GM10847 (cell line): Measurements from ENCODE around the gene ARL6.
A peak's percentile ranks its signal among the peaks of the same experiment; 100 is the strongest.

Experiments
- POLR2A ChIP-seq: IDR thresholded peaks from 2 replicates; pipeline ENCODE4 v1.6.1; 2011; ENCODE audit not compliant: insufficient read length; ENCODE audit errors: extremely low read depth

Gene ARL6

DNA sequence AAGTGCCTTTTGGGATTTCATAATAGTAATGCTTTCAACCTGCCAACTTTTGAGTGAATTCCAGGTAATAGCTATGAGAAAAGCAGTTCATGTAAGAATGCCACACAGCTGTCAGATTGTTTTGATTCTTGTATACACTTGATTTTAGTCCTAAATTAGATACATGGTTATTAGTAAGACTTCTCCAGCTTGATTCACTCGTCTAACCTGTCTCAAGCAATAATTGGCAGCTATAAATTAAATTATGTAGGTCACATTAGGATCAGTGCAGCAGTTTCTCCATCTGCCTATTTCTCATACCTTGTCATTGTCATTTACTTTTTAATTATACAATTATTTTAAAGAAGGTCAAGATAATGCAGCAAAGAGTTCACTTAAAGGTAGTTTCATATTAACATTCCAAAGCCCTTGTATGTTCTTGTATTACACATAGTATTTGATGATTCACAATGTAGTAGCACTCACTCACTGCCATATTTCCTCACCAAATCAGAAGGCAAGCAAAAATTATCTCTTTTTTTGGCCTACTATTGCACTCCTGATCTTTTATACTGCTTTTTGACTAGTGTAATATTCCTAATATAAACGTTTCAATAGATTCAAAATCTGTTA lies 46.3 kb downstream of the ARL6 start:
- no peak for TF ChIP-seq POLR2A

DNA sequence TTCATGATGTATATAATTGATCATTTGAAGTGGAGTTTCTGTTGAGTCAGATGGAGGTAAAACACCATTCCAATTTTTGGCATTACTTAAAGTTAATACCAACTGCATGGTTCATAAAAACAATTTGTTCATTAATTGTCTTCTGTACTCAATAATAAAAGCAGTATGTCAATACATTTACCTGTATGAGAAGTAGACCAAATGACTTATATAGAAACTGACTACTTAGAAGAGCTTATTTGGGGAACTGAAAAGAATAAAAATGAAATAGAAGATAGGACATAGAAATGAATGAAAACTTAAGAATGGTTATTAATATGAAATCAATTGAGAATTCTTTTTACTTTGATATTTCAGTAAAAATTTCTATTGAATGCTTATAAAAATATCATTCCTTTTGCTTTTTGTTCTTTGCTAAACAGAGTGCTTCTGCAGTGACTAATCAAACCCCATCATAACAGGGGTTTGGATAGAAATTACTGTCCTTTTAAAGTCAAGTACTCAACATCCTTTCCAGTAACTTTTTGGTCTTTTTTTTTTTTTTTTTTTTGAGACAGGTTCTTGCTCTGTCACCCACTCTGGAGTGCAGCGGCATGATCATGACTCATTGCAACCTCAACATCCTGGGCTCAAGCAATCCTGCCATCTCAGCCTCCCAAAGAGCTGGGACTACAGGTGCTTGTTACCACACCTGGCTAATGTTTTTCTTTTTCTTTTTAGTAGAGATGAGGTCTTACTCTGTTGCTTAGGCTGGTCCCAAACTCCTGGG lies 50.8 kb downstream of the ARL6 start:
- no peak for TF ChIP-seq POLR2A

DNA sequence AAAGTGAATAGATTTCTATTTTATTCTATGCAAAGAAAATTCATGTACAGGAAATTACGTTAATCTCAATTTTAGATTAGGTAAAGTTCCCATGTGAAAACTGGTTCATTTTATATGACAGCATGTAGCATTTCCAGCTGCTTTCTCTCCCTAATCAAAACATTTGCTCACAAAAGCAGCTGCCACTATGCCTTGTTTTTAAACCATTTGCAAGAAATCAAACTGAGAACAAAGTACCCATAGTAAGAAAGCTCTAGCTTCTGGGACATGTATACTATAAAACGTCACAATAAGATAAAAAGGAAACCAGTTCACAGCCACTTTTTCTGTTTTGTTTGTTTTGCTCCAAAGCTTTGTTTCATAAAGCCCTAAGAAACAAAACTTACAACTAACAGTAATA lies 52.3 kb downstream of the ARL6 start:
- no peak for TF ChIP-seq POLR2A

DNA sequence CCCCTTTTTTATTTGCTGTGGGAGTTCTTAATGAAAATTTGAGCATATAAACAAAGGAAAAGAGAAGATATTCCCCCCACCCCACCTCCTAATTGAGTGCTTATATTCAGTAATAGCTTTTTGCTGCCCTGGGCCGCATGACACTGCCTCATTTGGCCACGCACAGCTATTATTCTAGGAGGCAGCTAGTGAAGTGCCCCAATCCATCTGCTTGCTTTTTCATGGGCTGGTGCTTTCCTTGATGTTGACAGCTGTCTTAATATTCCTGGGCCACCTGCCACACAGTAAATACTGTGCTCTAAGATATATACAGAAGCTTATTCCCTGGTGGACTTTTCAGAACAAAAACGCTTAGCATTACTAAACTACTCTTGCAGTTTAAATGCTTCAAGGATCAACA lies 53.4 kb downstream of the ARL6 start:
- TF ChIP-seq POLR2A, result no peak

DNA sequence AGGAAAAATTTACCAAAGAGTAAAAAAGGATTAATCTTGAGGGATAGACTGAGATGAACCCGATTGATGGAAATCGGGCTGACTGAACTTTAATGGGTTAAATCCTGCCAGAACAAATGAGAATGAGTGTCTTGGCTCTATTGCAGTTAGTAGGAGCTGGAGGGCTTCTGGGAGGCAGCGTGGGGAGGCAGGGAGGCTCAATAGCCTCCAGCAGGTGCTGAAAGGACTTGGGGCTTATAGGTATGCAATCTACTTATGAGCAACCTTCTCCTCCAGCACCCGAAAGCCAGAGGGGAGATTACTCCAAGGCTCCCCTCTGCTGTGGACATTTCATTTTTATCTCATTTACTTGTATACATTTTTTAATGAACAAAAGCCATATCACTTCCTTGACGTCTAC lies 56.2 kb downstream of the ARL6 start:
- no peak for TF ChIP-seq POLR2A

DNA sequence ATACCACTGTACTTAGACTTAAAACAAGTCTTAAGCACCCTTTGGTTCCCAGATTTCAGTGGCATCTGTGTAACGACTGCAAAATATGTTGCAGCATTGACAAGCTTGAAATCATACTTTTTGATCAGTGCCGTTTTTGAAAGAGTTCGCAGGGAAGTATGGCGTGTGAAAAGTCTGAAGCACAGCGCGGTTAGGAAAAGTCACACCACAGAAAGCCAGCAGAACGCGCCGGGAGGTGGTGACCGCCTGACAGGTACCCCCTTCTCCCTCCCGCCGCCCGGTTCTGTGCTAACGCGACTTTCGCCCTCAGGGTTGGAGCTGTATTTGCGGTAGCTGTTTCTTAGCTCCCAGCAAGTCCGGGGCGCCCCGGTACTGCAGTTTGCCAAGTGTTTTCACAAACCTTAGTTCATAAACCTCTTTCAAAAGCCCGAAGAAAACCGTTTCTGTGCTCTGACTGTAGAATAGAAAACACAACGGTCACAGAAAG lies 56.8 kb downstream of the ARL6 start:
- no peak for TF ChIP-seq POLR2A

DNA sequence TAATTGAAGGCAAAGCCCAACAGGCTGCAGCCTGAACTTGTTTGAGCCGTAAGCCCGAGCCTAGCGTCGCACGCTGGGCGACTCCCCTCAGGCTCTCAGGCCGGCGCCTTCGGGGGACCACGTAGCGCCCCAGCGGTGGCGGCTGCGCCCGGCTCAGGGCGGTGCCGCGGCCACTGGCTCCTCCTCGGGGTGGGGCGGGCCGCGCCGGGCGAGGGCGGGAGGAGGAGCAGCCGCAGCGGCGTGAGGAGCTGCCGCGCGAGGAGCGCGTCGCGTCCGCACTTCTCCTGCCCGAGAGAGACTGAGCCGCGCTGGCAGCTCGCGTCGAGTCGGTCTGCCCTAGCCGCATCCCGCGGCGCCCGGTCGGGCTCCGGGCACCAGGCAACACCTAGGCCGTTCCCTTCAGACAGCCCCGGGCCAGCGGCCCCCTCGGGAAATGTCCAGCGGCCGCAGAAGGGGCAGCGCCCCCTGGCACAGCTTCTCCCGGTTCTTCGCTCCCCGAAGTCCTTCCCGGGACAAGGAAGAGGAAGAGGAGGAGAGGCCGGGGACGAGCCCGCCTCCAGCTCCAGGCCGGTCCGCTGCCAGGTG lies 57.3 kb downstream of the ARL6 start, which contains the start of gene CRYBG3:
CRYBG3 (plus strand) TSS at position 238 of the 585 bp plus-strand sequence; CDS start at position 434, 196 bp downstream.
- peak; percentile 46 for TF ChIP-seq POLR2A

DNA sequence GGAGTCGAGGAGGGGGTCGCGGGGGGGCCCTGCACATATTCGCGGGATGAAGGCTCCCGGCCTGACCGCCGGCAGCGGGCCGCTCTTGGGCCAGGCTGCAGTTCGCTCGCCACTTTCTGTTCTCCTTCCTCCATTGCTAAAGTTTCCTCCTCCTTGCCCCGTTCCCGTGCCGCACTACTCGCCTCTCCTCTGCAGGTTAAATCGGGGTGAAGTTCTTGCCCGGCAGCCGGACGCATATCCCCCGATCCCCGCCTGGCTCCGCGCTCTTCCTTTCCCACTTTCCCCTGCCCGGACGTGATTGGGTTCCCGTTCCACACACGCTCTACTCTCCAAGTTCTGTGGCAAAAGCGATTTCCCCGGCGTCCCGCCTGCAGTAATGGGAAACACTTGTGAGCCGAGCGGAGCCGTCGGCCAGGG lies 57.8 kb downstream of the ARL6 start:
- TF ChIP-seq POLR2A, result no peak

DNA sequence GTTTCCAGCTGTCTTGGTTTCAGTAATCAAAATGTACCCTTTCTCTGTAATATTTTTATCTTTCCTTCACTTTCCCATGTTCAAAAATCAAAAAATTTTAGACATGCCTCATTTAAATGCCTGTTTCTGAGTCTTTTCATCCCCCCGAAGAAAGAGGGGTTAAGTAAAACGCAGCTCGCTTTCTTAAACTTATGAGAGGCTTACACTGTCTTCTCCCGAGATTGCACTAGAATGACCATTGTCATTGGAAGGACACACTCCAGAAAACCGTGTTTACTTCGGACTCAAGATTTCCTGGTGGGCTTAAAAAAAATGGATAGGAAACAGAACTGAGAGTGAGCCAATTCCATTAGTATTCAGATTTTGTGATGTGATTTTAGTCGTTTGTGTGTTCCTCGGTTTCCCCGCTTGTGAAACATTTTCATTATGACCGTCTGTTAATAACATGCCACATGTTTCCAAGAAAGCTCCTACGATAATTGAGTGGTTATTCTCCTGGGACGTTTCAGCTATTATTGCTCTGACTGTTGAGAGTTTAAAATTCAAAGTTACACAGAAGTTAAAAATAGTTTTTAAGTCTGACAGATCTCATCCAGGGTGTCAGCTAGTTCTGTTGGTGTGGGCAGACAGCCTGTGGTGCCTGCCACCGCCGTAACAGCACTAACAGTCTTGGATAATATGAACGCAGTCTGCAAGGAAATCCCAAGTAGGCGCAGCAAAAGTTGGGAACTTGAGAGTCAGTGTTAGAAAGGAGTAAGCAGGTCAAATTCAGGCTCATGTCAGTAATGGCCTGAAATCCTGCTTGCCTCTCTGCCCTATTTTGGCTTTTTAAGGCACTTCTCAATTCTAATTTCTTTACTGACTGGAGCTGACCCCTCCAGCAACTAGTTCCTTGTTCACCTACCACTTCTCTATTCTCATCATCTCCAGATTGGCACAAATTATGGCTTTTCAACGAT lies 58.8 kb downstream of the ARL6 start:
- no peak for TF ChIP-seq POLR2A

DNA sequence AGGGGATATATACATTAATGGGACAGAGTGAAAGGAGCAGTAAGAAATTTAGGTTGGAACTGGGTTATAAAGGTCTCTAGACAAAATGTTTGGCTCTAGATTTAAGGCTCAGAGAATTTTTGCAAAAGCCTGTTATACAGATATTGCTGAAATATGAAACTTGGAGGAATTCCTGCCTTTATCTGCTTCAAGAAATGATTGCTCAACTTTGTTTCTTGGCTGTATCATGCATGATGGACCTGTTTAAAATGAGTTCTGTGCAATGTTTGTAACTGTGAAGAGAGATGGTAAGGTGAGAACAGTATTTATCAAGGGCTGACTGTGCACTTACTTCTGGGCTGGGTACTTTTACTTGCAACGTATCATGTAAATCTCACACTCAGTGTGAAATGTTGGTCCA lies 60.5 kb downstream of the ARL6 start:
- TF ChIP-seq POLR2A, result no peak

DNA sequence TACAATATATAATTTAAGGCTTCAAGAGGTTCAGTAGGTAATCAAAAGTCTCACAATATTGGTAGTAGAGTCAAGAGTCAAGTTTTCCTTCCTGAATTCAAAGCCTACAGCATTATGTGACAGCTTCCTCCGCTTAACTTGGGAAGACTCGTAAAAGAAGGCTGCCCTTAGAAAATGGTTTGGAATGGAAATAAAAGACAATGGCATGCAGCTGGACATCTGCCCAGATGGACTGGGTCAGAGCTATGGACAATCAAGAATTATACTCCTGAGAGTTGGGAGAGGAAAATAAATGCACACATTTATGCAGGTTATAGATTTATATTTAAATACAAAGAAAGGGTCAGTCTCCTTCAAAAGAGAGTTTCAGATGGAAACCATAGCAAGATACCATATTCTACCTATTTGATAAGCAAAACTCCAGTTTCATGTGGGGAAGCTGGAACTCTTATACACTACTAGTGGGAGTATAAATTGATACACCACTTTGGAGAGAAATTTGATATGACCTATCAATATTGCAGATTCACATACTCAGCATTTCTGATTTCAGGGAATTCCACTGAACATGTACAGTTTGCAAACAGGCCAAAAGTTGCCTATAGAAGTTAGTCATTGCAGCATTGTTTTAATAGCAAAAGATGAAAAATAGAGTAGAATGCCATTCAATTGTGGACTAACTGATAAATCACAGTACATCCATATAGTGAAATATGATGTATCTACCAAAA lies 63.3 kb downstream of the ARL6 start:
- TF ChIP-seq POLR2A, result no peak

DNA sequence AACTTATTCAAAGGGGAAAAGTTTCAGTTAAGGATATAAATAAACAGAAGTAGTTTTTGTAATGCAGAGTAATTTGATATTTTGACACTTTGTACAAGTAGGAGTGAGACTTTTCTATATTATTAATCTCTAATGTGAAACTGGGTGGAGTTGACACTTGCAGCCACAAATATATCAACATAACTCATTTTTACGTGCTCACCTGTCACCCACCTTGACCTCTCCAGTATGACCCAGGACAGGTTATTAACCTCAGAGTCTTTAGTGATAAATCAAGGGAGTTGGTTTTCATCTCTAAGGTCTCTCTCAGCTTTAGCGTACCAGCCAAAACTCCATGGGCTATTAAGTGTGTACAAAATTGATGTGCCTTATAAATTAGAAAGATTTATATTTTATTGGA lies 64.6 kb downstream of the ARL6 start:
- no peak for TF ChIP-seq POLR2A

DNA sequence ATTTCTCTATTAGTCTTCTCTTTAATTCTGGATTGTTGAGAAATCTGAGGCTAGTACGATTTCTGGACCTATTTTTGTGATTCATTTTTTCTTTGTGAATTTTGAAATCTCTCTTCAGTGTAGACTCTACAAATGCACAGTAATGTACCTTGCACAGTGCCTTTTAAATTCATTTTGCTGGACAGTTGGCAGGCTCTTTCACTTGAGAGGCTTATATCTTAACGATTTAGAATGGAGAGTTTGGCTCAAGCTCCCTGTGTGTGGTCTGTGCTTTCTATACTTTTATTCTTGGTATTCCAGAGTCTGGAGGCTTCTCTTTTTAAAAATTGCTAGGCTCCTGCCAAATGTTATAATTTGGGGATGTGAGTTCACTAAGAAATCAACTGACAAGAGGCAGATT lies 66.1 kb downstream of the ARL6 start:
- no peak for TF ChIP-seq POLR2A

DNA sequence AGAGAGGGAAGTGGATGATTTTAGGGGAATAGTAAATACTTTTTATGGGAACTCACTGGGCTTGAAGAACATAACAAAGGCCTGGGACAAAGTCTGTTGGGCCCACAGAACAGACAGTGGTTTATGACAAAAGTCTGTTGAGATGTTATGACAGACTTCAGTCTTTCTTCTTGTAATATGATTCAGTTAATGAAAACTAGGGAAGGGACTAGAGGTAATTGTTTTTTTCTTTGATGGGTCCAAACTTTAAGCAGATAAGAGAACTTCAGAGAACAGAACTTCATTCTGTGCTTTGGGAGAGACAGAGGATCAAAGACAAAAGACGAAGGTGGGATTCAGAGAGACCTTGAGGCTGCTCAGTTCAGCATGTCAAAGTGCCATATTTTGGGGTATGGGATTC lies 66.6 kb downstream of the ARL6 start:
- TF ChIP-seq POLR2A, result no peak

DNA sequence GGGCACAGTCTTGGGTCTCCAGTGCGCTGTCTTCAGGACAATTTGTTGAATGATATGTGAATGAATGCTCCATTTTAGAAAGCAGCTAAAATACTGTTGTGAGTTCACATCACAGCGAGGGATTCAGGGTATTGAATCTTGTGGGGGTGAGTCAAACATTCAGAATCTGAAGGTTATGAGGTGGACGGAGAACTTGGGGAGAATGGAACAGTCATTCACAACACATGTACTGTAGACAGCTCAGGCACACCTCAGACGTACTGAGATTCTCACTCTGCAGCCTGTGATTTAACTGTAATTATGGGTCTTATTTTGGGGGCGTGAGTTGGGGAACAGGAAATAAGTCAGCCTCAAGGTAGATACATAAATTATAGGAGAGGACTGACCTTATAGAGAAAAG lies 71.2 kb downstream of the ARL6 start:
- no peak for TF ChIP-seq POLR2A

DNA sequence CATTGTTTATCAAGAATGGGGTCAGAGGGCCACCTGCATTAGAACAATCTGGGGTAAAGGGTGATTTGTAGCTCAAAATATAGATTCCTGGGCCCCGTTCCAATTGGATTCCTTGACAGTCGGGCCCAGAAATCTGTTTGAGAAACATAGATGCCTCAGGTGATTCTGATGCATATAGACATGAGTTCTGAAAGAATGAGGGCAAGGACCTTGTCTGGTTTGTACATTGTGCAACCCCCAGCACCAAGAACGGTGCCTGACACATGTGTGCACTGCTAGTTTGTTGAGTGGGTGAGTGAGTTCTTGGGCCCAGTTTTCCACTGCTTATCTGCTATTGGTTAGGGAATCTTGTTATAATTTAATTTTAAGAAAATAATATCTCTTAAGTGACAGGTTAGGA lies 73.8 kb downstream of the ARL6 start:
- TF ChIP-seq POLR2A, result no peak
